Small intestine (tissue), 7 donors: ENCODE results near the gene TUBGCP6. TPM values are rescaled to one million over a fixed set of nuclear protein-coding genes. Genes with fewer than 3 reads are reported as not detected.

ENCODE experiments used
- DNase-seq, 2 donors: peaks; one replicate each; pipeline versions ENCODE4 v3.0.0 to v3.0.0-alpha.2; 2013
- FAIRE-seq: peaks from 2 replicates; lab custom pipeline; 2012; peaks lifted over from hg19 to GRCh38; lab: Jason Lieb, UNC
- H3K27ac ChIP-seq, 3 donors: one replicate each; pipeline ENCODE4 v1.5.1; 2013; ENCODE audit warnings: low read length in 2 of 3, mild to moderate bottlenecking in 2 of 3, control low read depth in 1 of 3, inconsistent platforms in 1 of 3, low read depth in 1 of 3, moderate library complexity in 1 of 3
- H3K27me3 ChIP-seq, 3 donors: one replicate each; pipeline ENCODE4 v1.6.1; 2013; ENCODE audit warnings: low read length in 3 of 3, inconsistent platforms in 1 of 3; ENCODE audit not compliant: control insufficient read depth in 3 of 3, insufficient read depth in 3 of 3
- H3K36me3 ChIP-seq, 3 donors: one replicate each; pipeline ENCODE4 v1.6.1; 2013; ENCODE audit warnings: low read length in 3 of 3, inconsistent platforms in 1 of 3, low read depth in 1 of 3, mild to moderate bottlenecking in 1 of 3, moderate library complexity in 1 of 3; ENCODE audit not compliant: control insufficient read depth in 3 of 3, insufficient read depth in 2 of 3
- H3K4me1 ChIP-seq, 3 donors: one replicate each; pipeline ENCODE4 v1.6.1; 2013; ENCODE audit warnings: low read length in 2 of 3, inconsistent platforms in 1 of 3, low read depth in 1 of 3, mild to moderate bottlenecking in 1 of 3, moderate library complexity in 1 of 3; ENCODE audit not compliant: control insufficient read depth in 3 of 3, insufficient read depth in 2 of 3
- H3K4me3 ChIP-seq, 3 donors: one replicate each; pipeline ENCODE4 v1.5.1; 2013; ENCODE audit warnings: low read length in 3 of 3, control low read depth in 1 of 3, inconsistent platforms in 1 of 3, low read depth in 1 of 3, mild to moderate bottlenecking in 1 of 3, moderate library complexity in 1 of 3
- H3K9me3 ChIP-seq, 2 donors: one replicate each; pipeline ENCODE4 v1.6.1; 2013; ENCODE audit warnings: low read depth in 1 of 2, low read length in 1 of 2; ENCODE audit not compliant: control insufficient read depth in 2 of 2, insufficient read depth in 1 of 2
- WGBS, 3 donors: extraction: QIAGEN DNeasy Blood & Tissue Kit; methylation state at CpG; one replicate each; pipeline ENCODE4 v1.1.7; 2013; 5-methylcytosine and 5-hydroxymethylcytosine counted together
- polyA plus RNA-seq, 4 donors: library from polyadenylated mRNA; stranded (reverse) in 3 of 4; unstranded in 1 of 4; fragments of 200-250 nt in 3 of 4; fragments of 120-200 nt in 1 of 4; gene quantifications; one replicate each; pipeline versions ENCODE4 v1.2.1 to v1.2.3, GENCODE V29; 2013
- donor health status: healthy with polysubstance abuse.
- donor health status: control.
- donor health status: control.
- donor health status: Bipolar disorder and iron deficiency.
- donor health status: healthy.

The TUBGCP6 gene
- polyA plus RNA-seq, 4 donors: 23.0 to 55.5 (median 39.7) TPM

DNA sequence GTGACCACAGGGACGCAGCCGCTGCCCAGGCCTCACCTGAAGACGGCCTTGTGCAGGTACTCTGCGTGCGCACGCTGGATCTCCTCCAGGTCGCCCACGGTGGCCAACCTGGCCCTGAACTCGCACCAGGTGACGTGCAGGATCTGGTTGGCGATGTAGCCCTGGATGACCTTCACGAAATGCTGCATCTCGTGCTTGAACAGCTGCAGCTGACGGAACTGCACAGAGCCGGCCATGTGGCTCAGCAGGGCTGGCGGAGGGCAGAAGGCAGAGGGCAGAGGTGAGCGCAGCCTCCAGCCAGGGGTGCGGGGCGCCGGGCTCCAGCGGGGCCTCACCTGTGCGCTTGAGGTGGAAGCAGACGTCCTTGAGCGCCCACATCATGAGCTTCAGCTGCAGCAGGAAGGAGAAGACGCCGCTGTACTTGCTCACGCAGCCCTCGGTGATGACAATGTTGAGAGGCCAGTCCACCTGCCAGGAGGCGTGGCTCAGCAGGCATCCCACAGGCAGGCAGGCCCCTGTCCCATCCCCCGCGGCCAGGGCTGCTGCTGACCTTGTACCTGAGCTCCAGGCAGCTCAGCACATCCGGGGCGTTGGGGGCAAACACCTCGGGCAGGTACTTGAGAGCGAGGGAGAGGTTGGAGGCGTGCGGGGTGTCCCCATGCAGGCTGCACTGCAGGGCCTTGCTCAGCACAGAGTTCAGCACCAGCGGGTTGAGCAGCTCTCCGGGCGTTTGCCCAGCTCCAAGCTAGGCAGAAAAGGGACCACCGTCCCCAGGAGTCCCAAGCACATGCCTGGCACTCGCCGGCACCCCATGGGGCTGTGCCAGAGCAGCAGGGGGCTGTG, 26.4 kb downstream of the TUBGCP6 start:
- no peaks in the 10 kb centered on the region for H3K4me1 ChIP-seq
- no peaks in the 10 kb centered on the region for H3K9me3 ChIP-seq
- H3K27ac ChIP-seq: no peak overlapping the region
- no peak for FAIRE-seq
- no peak for DNase-seq
- WGBS, 3 donors: 77 to 84% (median 78%) methylated on average over 39 to 43 of the region's 43 CpGs
- H3K27me3 ChIP-seq: no peaks in the 10 kb centered on the region
- H3K36me3 ChIP-seq: peaks cover 5 to 98% (median 19%) of the 10 kb centered on the region in 3 donors
- no peak overlapping the region for H3K4me3 ChIP-seq

DNA sequence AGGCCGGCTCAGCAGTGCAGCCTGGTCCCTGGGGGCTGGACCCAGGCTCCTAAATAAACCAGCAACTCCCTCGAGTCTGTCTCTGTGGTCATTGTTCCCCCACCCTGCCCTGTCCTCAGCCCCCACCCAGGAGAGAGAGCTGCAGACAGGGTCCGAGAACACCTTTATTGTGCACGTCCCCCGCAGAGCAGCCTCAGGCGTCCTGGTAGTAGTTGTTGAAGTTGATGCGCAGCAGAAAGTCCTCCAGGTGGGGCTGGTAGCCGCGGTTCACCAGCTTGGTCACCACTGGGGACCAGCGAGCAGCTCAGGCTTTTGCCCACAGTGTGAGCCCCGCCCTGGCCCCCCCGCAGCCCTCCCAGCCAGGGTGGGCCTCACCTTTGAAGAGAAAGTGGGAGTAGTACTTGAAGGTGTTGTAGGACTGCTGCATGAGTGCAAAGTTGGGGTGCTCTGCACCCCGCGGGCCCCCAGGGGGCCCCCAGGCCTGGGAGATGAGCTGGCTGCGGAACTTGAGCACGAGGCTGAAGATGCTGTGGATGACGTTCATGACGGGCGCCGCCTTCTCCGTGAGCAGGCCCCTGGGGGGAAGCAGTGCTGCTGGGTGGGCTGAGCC, 27.2 kb downstream of the TUBGCP6 start:
- H3K27me3 ChIP-seq: no peaks in the 10 kb centered on the region
- WGBS, 3 donors: 87 to 91% (median 88%) methylated on average over 21 of the region's 21 CpGs
- FAIRE-seq (no peak), DNase-seq (no peak)
- H3K27ac ChIP-seq: no peak overlapping the region
- H3K9me3 ChIP-seq: no peaks in the 10 kb centered on the region
- H3K4me1 ChIP-seq: no peaks in the 10 kb centered on the region
- H3K4me3 ChIP-seq: no peak overlapping the region
- H3K36me3 ChIP-seq: peaks cover 5 to 97% (median 19%) of the 10 kb centered on the region in 3 donors

DNA sequence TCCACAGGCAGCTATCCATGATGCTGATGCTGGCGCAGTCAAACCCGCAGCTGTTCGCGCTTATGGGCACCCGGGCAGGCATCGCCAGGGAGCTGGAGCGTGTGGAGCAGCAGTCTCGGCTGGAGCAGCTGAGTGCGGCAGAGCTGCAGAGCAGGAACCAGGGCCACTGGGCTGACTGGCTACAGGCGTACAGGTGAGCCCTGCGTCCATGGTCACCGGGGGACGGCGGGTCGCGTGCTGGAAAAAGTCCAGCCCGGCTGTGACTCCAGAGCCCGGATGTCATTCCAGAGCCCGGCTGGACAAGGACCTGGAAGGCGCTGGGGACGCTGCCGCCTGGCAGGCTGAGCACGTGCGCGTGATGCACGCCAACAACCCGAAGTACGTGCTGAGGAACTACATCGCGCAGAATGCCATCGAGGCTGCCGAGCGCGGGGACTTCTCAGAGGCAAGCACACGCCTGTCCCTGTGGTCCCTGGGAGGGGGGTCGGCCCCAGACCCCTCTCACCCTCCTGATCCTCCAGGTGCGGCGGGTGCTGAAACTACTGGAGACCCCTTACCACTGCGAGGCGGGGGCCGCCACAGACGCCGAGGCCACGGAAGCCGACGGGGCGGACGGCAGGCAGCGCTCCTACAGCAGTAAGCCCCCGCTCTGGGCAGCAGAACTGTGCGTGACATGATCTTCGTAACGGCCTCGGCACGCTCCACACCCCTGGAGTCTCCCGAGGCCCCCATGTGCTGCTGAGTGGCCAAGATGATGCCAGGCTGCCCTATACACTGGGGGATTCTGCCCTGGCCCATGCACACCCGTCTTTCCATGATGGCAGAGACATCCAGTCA, 27.9 kb downstream of the TUBGCP6 start:
- no peak for FAIRE-seq
- Histone ChIP-seq H3K9me3 (no peaks in the 10 kb centered on the region), H3K27ac (no peak overlapping the region), H3K4me3 (no peak overlapping the region), H3K36me3 (peaks cover 5 to 94% (median 16%) of the 10 kb centered on the region in 3 donors), H3K4me1 (no peaks in the 10 kb centered on the region), H3K27me3 (no peaks in the 10 kb centered on the region)
- DNase-seq: no peak
- 94 to 95% (median 94%) methylated on average over 53 to 57 of the region's 57 CpGs for WGBS, 3 donors

DNA sequence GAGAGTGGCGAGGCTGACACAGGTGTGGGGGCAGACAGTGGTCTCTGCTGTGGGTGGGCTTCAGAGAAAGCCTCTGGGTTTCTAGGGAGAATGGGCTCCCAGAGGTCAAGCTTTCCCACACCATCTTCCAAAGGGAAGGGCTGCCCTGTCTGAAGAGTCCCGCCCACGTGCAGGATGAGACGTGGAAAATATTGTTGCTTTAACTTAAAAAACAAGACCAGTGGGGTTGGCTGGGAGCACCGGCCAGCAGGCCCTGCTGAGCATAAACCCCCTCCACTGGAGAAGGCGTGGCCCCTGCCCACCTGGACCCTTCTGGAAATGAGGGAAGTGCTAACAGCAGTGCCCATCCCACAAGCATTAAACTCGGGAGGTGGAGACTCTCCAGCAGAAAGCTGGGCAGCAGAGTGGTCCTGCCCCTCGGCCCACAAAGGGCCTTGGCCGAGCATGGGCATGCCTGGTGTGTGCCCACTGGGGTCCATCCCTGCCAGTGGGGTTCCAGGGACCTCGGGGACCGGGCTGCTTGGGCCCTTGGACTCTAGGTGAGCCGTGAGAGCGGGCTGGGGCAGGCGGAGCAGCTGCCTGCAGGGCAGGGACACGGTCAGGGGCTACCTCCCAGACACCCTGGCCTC, 28.7 kb downstream of the TUBGCP6 start:
- no peaks in the 10 kb centered on the region for H3K4me1 ChIP-seq
- H3K27ac ChIP-seq: no peak overlapping the region
- H3K27me3 ChIP-seq: no peaks in the 10 kb centered on the region
- 86 to 89% (median 88%) methylated on average over 15 of the region's 15 CpGs for WGBS, 3 donors
- FAIRE-seq: no peak
- no peaks in the 10 kb centered on the region for H3K9me3 ChIP-seq
- no peak for DNase-seq
- H3K36me3 ChIP-seq: peaks cover 5 to 92% (median 18%) of the 10 kb centered on the region in 3 donors
- no peak overlapping the region for H3K4me3 ChIP-seq

DNA sequence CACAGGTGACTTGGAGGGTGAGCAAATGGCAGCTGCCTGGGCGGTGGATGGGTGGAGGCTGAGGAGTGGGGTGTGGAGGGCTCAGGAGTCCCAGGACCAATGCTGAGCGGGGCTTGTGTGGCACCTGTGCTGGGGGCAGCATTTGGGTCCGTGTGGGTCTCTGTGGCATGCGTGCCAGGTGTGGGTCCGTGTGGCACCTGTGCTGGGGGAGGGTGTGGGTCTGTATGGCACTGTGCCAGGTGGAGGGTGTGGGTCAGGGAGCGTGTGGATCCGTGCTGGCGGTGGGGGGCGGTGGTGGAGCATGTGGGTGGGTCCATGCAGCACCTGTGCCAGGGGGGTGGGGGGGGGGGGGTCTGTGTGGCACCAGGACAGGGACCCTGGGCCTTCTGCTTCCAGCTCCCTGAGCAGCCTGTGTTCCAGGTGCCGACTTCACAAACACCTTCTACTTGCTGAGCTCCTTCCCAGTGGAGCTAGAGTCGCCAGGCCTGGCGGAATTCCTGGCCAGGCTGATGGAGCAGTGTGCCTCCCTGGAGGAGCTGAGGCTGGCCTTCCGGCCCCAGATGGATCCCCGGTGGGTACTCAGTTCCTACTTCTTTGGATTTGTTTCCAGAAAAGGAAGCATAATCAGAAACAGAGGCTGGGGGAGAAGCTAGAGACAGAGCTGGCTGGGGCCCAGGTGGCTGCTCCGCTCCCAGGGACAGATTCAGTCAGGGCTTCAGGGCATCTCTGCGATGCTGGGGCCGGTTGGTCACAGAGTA, 29.3 kb downstream of the TUBGCP6 start:
- H3K4me3 ChIP-seq: no peak overlapping the region
- no peak for DNase-seq
- WGBS, 3 donors: 72 to 78% (median 77%) methylated on average over 14 to 17 of the region's 17 CpGs
- no peak for FAIRE-seq
- no peaks in the 10 kb centered on the region for H3K4me1 ChIP-seq
- no peaks in the 10 kb centered on the region for H3K27me3 ChIP-seq
- H3K9me3 ChIP-seq: no peaks in the 10 kb centered on the region
- no peak overlapping the region for H3K27ac ChIP-seq
- H3K36me3 ChIP-seq: peaks cover 5 to 92% (median 20%) of the 10 kb centered on the region in 3 donors

DNA sequence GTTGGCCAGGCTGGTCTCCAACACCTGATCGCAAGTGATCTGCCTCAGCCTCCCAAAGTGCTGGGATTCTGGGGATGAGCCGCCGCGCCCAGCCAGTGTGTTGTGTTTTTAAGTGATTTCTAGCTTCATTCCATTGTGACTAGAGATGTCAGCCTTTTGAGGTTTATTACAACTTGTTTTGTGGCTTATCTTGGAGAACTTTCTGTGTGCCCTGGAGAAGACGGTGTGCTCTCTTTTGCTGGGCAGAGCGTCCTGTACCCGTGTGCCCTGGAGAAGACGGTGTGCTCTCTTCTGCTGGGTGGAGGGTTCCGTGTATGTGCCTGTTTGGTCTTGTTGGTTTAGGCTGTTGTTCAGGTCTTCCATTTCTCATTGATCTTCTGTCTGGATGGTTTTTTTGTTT, 31.6 kb downstream of the TUBGCP6 start:
- no peaks in the 10 kb centered on the region for H3K27me3 ChIP-seq
- H3K36me3 ChIP-seq: peaks cover 5 to 92% (median 22%) of the 10 kb centered on the region in 3 donors
- H3K9me3 ChIP-seq: no peaks in the 10 kb centered on the region
- 95 to 98% (median 97%) methylated on average over 9 of the region's 9 CpGs for WGBS, 3 donors
- no peak overlapping the region for H3K4me3 ChIP-seq
- DNase-seq: no peak
- no peaks in the 10 kb centered on the region for H3K4me1 ChIP-seq
- FAIRE-seq: no peak
- H3K27ac ChIP-seq: no peak overlapping the region

DNA sequence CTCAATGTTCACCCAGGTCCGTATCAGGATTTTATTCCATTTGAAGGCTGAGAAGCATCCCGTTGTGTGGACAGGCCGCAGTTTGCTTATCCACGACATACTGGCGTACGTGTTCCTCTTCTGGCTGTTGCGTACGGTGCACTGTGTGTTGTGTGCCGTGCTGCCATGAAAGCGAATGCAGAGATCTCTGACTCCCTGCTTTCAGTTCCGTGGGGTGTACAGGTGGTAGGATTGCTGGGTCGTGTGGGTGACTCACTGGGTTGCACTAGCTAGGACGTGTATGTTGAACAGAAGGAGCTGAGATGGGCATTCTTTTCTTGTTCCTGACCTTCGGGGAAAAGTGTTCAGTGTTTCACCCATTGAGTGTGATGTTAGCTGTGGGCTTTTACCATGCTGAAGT, 33.7 kb downstream of the TUBGCP6 start:
- Histone ChIP-seq H3K9me3 (no peaks in the 10 kb centered on the region), H3K27me3 (no peaks in the 10 kb centered on the region), H3K36me3 (peaks cover 3 to 92% (median 16%) of the 10 kb centered on the region in 3 donors), H3K4me3 (no peak overlapping the region), H3K27ac (no peak overlapping the region), H3K4me1 (no peaks in the 10 kb centered on the region)
- DNase-seq: no peak
- WGBS, 3 donors: 89 to 91% (median 90%) methylated on average over 14 of the region's 14 CpGs
- no peak for FAIRE-seq
